ENCODE measurements around the gene TBX21. TPM values are rescaled to one million over a fixed set of nuclear protein-coding genes. Genes with fewer than 3 reads are reported as not detected.
A peak's percentile ranks its signal among the peaks of the same experiment; 100 is the strongest.

The TBX21 gene
- total and polyA plus RNA-seq, 2 of the 4 experiments (the other 2 are of a cell fraction): not detected

GRCh38 chr17:47686276-47686635 is 46.8 kb upstream of the TBX21 start:
- Histone ChIP-seq H3K27me3 (ENCODE audit: control insufficient read depth, insufficient read depth, low read length) (no peaks in the 10 kb centered on the region), H4K91ac (ENCODE audit: insufficient read depth, low read depth, low read length) (no peak overlapping the region), H3K4me3 (ENCODE audit: insufficient read depth, low read depth, low read length) (no peak overlapping the region), H2BK120ac (ENCODE audit: low read depth, low read length) (no peak overlapping the region), H3K79me1 (ENCODE audit: low read depth in 1 of 2, low read length in 2 of 2) (peaks cover 13 to 41% of the 10 kb centered on the region in 2 experiments), H3K18ac (ENCODE audit: low read depth, low read length) (no peak overlapping the region), H2AK9ac (replicated peaks; ENCODE audit: low read depth, low read length, poor library complexity) (no peak overlapping the region), H2BK20ac (ENCODE audit: low read depth, low read length) (no peak overlapping the region), H2BK15ac (ENCODE audit: low read depth, low read length) (no peak overlapping the region), H3K9me1 (ENCODE audit: insufficient read depth, low read length) (peaks cover 17% of the 10 kb centered on the region), H3K4me1 (ENCODE audit: control insufficient read depth, insufficient read depth, low read length) (peaks cover 20% of the 10 kb centered on the region), H3K9me3 (ENCODE audit: control insufficient read depth, insufficient read depth, low read length) (no peaks in the 10 kb centered on the region), H4K8ac (ENCODE audit: low read depth in 2 of 2, low read length in 2 of 2) (no peak overlapping the region), H3K4ac (ENCODE audit: low read depth, low read length) (no peak overlapping the region), H3K9ac (ENCODE audit: low read depth, low read length) (no peak overlapping the region), H3K23ac (ENCODE audit: low read depth, low read length) (no peak overlapping the region), H3K4me2 (ENCODE audit: low read depth, low read length) (peak overlapping the region; percentile 20), H2BK5ac (ENCODE audit: low read depth, low read length, poor library complexity, severe bottlenecking) (peak overlapping the region; percentile 65), H2AFZ (replicated peaks; ENCODE audit: low read length, poor library complexity) (no peak overlapping the region), H2AK5ac (ENCODE audit: low read depth, low read length) (no peak overlapping the region), H3K56ac (ENCODE audit: extremely low read depth, insufficient read depth, low read length) (no peak overlapping the region), H3K14ac (replicated peaks; ENCODE audit: low read depth, low read length) (no peak overlapping the region), H4K5ac (ENCODE audit: low read depth, low read length) (no peak overlapping the region), H3K27ac (ENCODE audit: insufficient read depth, low read length) (no peak overlapping the region; the same call in 1 of the 2 replicates), H4K20me1 (ENCODE audit: insufficient read depth, low read length) (peaks cover 48% of the 10 kb centered on the region), H3K36me3 (ENCODE audit: control insufficient read depth, insufficient read depth, low read length) (peaks cover 21% of the 10 kb centered on the region)
- ChIA-PET CTCF (no interaction called here), POLR2A (ENCODE audit: unreplicated experiment) (no interaction called here)
- ATAC-seq (ENCODE audit: low read depth) (peak; percentile 46), DNase-seq (peak; percentile 58)
- in situ Hi-C loops (cut with MboI; ENCODE audit: low sequenced_read_pairs): no loop called here
- BruUV-seq (replicated peaks): no TSS peak
- intact Hi-C loops (cut with micrococcal nuclease): no loop called here
- TF ChIP-seq CEBPB (IDR thresholded peaks at IDR 0.05; ENCODE audit: low read depth, low read length) (peak; percentile 87), MAZ (IDR thresholded peaks at IDR 0.05; ENCODE audit: borderline replicate concordance, low read depth, low read length) (no peak)
- dilution Hi-C loops (cut with HindIII; ENCODE audit: low sequenced_read_pairs, unreplicated experiment): no loop called here
- WGBS, 2 experiments (ENCODE audit: extremely low coverage in 2 of 2, insufficient read length in 1 of 2): no CpG with 5 or more reads among the region's 1 CpG

All from IMR-90 (cell line).